Measurements from ENCODE around the gene QTRT2.

Gene QTRT2

DNA sequence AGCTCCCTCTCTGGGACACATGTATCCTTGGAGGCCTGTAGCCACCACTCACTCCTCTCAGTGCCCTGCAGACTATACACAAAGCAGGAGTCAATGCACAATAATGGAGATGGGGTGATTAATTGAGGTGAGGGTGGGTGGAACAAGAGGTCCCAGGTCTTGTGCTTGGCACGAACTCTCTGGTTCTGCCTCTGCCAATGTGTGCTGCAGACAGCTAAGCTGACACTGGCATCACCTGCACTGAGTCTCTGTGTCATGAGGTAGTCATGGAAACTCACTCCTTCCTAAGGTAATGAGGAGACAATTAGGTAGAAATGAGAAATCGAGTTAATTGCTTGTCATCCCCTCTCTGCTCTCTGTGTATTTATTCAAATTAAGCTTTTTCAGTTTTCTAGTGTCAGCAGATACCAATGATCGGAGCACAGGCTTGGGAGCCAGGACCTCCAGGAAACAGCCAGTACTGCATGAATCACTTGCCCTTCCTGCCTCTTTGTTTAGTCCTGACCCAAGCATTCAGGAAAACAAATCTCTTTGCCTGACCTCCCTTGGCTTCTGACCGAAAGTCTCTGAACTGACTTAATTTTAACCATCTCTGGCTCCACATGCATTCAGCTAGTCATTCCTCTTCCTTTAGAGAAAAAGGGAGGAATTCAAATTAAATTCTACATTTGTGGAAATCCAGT is 65.6 kb downstream of the QTRT2 start:
- DNase-seq (ENCODE audit: low read depth) = no peak

GRCh38 chr3:114126461-114126860 is 69.9 kb downstream of the QTRT2 start:
- DNase-seq (ENCODE audit: low read depth) = no peak

DNA sequence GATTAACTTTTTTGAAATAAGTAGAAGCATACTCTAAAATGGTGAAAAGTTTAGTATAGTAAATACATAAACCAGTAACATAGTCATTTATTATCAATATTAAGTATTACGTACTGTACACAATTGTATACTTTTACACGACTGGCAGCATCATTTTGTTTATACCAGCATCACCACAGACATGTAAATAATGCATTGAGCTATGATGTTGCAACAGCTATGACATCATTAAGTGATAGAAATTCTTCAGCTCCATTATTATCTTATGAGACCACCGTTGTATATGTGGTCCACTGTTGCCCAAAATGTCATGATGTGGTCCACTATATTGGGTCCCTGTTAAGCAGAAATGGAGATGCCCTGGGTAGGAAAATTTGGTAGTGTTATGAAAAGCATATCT is 71.0 kb downstream of the QTRT2 start:
- no peak for DNase-seq (ENCODE audit: low read depth)

- DNase-seq (ENCODE audit: low read depth) = no peak
These were observed 71.7 kb downstream of the QTRT2 start for GRCh38 chr3:114128231-114128630.

DNA sequence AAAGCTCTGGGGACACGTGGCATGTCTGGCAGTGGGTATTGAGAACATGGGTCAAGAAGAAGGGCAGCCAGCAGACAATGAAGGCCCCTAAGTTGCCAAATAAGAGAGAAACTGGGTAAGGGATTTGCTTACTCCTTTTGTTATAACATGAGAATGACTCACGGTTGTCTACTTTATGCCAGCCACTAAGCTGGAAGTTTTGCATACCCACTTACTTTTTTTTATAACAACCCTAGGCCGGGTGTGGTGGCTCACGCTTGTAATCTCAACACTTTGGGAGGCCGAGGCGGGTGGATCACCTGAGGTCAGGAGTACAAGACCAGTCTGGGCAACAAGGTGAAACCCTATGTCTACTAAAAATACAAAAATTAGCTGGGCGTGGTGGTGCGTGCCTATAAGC is 72.3 kb downstream of the QTRT2 start:
- DNase-seq (ENCODE audit: low read depth) = no peak

DNA sequence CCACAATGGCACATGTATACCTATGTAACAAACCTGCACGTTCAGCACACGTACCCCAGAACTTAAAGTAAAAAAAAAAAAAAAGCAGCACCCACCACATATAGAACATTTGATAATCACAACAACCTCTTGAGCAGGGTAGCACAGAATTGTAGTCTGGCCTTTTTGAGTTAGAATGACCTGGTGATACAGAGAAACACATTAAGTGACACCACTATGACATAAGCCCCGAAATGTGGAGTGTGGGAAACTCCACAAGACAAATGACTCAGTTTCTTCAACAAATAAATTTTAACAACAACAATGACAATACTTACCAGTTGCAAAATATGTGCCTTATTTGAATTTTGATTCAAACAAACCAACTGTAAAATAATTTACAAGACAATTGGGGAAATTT is 76.0 kb downstream of the QTRT2 start:
- DNase-seq (ENCODE audit: low read depth) = no peak

DNA sequence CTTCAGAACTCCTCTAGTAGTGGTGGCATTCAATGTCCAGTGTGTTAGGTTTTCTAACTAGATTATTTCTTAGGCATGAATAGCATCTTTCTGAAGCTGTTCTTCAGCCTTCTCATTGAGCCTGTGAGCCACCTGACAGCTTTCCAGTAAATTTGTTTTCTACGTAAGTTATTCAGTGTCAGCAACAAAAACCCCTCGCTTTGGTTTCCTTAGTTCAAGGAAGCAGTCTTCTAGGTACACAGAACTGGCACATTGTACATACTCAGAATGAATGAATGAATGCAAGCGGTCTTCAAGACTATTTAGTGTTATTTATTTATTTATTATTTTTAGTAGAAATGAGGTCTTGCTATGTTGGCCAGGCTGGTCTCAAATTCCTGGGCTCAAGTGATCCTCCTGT is 77.4 kb downstream of the QTRT2 start:
- DNase-seq (ENCODE audit: low read depth) = no peak
